MM.1S (cell line): ENCODE results near the gene NACA2.

Experiments used
- DNase-seq: peaks from one replicate; pipeline ENCODE4 v3.0.0-alpha.2; 2015
- H2AFZ ChIP-seq: fragments of 300-600 bp; sonication (generic); 2 replicates; pipeline ENCODE4 v1.6.0; 2016; ENCODE audit warnings: antibody characterized with exemption, low read length
- H3F3A ChIP-seq: fragments of 300-600 bp; sonication (generic); 2 replicates; pipeline ENCODE4 v1.6.1; 2016; ENCODE audit warnings: mild to moderate bottlenecking, antibody characterized with exemption, low read length, moderate library complexity, mixed read lengths; ENCODE audit not compliant: insufficient read depth
- H3K27ac ChIP-seq: fragments of 300-600 bp; sonication (generic); 2 replicates; pipeline ENCODE4 v1.5.1; 2016; ENCODE audit warnings: mild to moderate bottlenecking, low read length
- H3K27me3 ChIP-seq: fragments of 300-600 bp; sonication (generic); replicated peaks from 2 replicates; pipeline ENCODE4 v1.6.0; 2016; ENCODE audit warnings: low read length; ENCODE audit not compliant: insufficient read depth
- H3K36me3 ChIP-seq: fragments of 300-600 bp; sonication (generic); replicated peaks from 2 replicates; pipeline ENCODE4 v1.6.1; 2016; ENCODE audit warnings: mild to moderate bottlenecking, low read length, mixed read lengths; ENCODE audit not compliant: insufficient read depth
- H3K4me1 ChIP-seq: fragments of 300-600 bp; sonication (generic); 2 replicates; pipeline ENCODE4 v1.6.1; 2016; ENCODE audit warnings: low read length, mixed read lengths
- H3K4me2 ChIP-seq: fragments of 300-600 bp; sonication (generic); 2 replicates; pipeline ENCODE4 v1.6.0; 2016; ENCODE audit warnings: low read depth, low read length
- H3K4me3 ChIP-seq: fragments of 300-600 bp; sonication (generic); 2 replicates; pipeline ENCODE4 v1.5.1; 2016; ENCODE audit warnings: low read length, mixed read lengths
- H3K79me2 ChIP-seq: fragments of 300-600 bp; sonication (generic); 2 replicates; pipeline ENCODE4 v1.6.1; 2016; ENCODE audit warnings: mixed run types, low read length, mixed read lengths
- H3K9ac ChIP-seq: fragments of 300-600 bp; sonication (generic); 2 replicates; pipeline ENCODE4 v1.6.1; 2016; ENCODE audit warnings: low read length, mixed read lengths
- H3K9me2 ChIP-seq: fragments of 300-600 bp; sonication (generic); replicated peaks from 2 replicates; pipeline ENCODE4 v1.6.1; 2016; ENCODE audit warnings: mild to moderate bottlenecking, low read length, mixed read lengths; ENCODE audit not compliant: insufficient read depth
- H3K9me3 ChIP-seq: fragments of 300-600 bp; sonication (generic); replicated peaks from 2 replicates; pipeline ENCODE4 v1.6.1; 2016; ENCODE audit warnings: mild to moderate bottlenecking, low read length, mixed read lengths; ENCODE audit not compliant: insufficient read depth
- H4K20me1 ChIP-seq: fragments of 300-600 bp; sonication (generic); 2 replicates; pipeline ENCODE4 v1.6.1; 2016; ENCODE audit warnings: mild to moderate bottlenecking, low read length, moderate library complexity, mixed read lengths; ENCODE audit not compliant: insufficient read depth
- CTCF ChIP-seq: fragments of 300-600 bp; sonication (generic); IDR thresholded peaks from 2 replicates; pipeline ENCODE4 v1.5.1; 2016; ENCODE audit warnings: antibody characterized with exemption, low read length, mixed read lengths
- EZH2 ChIP-seq: fragments of 300-600 bp; sonication (generic); optimal IDR thresholded peaks from 2 replicates; pipeline ENCODE3; 2017; ENCODE audit warnings: low read depth, mild to moderate bottlenecking, antibody characterized with exemption, low read length, mixed read lengths
- EZH2phosphoT487 ChIP-seq: fragments of 300-600 bp; sonication (generic); IDR thresholded peaks from 2 replicates; pipeline ENCODE4 v1.6.1; 2018; ENCODE audit warnings: antibody characterized with exemption, low read length

Gene NACA2

DNA sequence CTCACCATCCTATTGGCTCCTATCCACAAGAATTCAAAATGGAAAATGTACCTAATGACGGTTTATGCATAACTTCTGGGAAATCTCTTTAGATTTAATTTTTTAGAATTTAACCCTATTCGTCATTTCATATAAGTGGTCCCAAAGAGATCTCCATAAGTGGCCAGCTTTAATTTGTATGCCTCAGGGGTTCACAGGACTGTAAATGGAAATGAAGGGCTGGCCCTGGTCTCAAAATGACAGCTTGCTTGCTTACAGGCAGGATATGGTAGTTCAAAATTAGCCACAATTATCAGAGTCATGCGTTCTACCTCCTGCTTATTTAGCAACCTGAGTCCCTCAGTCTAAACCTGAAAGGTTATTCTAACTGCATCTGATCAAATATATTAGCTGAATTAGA lies 6.6 kb upstream of the NACA2 start:
- Histone ChIP-seq H3K4me2 (no peak overlapping the region), H3F3A (no peaks in the 10 kb centered on the region), H4K20me1 (no peaks in the 10 kb centered on the region), H3K79me2 (no peaks in the 10 kb centered on the region), H3K4me3 (no peak overlapping the region), H2AFZ (no peak overlapping the region), H3K27ac (no peak overlapping the region), H3K27me3 (no peaks in the 10 kb centered on the region), H3K9me2 (no peaks in the 10 kb centered on the region), H3K9me3 (no peaks in the 10 kb centered on the region), H3K4me1 (no peaks in the 10 kb centered on the region), H3K9ac (no peak overlapping the region), H3K36me3 (no peaks in the 10 kb centered on the region)
- TF ChIP-seq EZH2: no peak
- no peak for TF ChIP-seq CTCF
- no peak for TF ChIP-seq EZH2phosphoT487
- DNase-seq: no peak

DNA sequence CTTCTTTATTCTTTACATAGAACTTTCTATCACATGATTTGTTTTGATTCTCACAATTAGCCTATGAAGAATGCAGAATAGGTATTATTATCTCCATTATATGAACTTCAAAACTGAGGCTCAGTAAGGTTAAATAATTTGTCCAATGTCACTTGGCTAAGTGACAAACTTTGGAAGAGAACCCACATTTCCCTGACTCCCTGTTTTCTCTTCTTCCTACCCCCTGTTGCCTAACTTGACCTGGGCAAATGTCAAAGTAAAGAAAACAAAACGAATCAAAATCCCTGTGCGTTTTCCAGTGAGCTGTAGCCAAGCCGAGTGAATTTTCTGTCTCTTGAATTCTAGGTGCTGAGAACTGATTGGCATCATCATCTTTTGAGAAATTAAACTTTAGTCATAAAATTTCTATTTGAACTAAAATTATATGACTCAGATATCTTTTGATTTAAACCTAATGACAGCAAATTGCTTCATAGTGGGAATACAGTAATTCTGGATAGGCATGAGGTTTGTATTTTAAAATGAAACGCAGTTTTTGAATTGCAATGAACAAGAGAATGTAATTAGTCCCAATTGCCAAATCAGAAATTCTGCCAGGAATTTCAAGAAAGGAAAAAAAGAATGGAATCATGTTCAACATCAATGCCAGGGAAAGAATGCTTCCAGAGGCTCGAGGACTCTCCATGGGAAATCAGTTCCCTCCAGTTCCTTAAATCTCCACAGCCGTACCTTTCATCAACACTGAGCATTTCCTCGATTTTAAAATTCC lies 4.6 kb upstream of the NACA2 start:
- DNase-seq: no peak
- no peaks in the 10 kb centered on the region for H3F3A ChIP-seq
- no peak overlapping the region for H3K4me2 ChIP-seq
- TF ChIP-seq CTCF (no peak), EZH2 (no peak), EZH2phosphoT487 (no peak)
- H3K79me2 ChIP-seq: no peaks in the 10 kb centered on the region
- H3K4me3 ChIP-seq: no peak overlapping the region
- no peak overlapping the region for H2AFZ ChIP-seq
- H3K9me2 ChIP-seq: no peaks in the 10 kb centered on the region
- H3K9me3 ChIP-seq: no peaks in the 10 kb centered on the region
- no peak overlapping the region for H3K27ac ChIP-seq
- H3K4me1 ChIP-seq: no peaks in the 10 kb centered on the region
- no peak overlapping the region for H3K9ac ChIP-seq
- no peaks in the 10 kb centered on the region for H4K20me1 ChIP-seq
- H3K27me3 ChIP-seq: no peaks in the 10 kb centered on the region
- H3K36me3 ChIP-seq: no peaks in the 10 kb centered on the region

DNA sequence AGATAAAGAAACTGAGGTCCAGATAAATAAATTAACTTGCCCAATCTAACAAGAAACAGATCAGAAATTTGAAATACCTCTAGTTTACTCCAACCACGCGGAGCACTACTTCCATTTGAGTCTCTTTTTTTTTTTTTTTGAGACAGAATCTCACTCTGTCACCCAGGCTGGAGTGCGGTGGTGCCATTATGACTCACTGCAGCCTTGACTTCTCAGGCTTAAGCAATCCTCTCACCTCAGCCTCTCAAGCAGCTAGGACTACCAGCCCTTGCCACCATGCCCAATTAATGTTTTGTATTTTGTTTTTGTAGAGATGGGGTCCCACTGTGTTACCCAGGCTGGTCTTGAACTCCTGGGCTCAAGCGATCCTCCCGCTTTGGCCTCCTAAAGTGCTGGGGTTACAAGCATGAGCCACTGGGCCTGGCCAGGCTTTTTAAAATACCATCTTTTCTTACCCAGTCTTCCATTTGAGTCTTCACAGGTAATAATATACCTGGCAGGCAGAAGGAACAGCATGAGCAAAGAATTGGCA lies 3.3 kb upstream of the NACA2 start:
- Histone ChIP-seq H3K9ac (no peak overlapping the region), H3K9me2 (no peaks in the 10 kb centered on the region), H3F3A (no peaks in the 10 kb centered on the region), H3K36me3 (no peaks in the 10 kb centered on the region), H4K20me1 (no peaks in the 10 kb centered on the region), H3K4me2 (no peak overlapping the region), H3K27ac (no peak overlapping the region), H3K27me3 (no peaks in the 10 kb centered on the region), H2AFZ (no peak overlapping the region), H3K4me1 (no peaks in the 10 kb centered on the region), H3K79me2 (no peaks in the 10 kb centered on the region), H3K4me3 (no peak overlapping the region), H3K9me3 (no peaks in the 10 kb centered on the region)
- TF ChIP-seq EZH2: no peak
- TF ChIP-seq EZH2phosphoT487: no peak
- TF ChIP-seq CTCF: no peak
- no peak for DNase-seq
